ENCODE results near the gene CYP4A22.
"Not testable (repeated sequence)": the region's sequence is repeated elsewhere in the genome, so short reads cannot be mapped to it uniquely, and the experiment has no call there.

CYP4A22 gene, protein sequence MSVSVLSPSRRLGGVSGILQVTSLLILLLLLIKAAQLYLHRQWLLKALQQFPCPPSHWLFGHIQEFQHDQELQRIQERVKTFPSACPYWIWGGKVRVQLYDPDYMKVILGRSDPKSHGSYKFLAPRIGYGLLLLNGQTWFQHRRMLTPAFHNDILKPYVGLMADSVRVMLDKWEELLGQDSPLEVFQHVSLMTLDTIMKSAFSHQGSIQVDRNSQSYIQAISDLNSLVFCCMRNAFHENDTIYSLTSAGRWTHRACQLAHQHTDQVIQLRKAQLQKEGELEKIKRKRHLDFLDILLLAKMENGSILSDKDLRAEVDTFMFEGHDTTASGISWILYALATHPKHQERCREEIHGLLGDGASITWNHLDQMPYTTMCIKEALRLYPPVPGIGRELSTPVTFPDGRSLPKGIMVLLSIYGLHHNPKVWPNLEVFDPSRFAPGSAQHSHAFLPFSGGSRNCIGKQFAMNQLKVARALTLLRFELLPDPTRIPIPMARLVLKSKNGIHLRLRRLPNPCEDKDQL

DNA sequence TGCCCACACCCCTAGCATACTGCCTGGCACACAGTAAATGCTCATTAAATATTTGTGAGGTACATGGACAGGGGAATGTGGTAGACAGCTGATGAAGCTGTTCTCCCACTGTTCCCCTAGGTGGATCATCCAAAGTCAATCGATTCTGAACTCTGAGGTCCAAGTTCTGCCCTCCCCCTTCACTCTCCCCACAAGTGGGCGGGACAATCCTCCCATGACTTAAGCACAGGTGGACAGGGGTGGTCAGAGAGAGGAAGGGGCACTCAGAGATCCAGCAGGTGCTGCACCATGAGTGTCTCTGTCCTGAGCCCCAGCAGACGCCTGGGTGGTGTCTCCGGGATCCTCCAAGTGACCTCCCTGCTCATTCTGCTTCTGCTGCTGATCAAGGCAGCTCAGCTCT is at the start of gene CYP4A22:
Gene CYP4A22, plus strand, starts transcription at position 244 of the 400 bp plus-strand sequence. Its CDS starts 45 bp downstream, at position 289.
- H3K4me3 ChIP-seq (ENCODE audit: low read depth, low read length) = no peak within 1 kb of the TSS

DNA sequence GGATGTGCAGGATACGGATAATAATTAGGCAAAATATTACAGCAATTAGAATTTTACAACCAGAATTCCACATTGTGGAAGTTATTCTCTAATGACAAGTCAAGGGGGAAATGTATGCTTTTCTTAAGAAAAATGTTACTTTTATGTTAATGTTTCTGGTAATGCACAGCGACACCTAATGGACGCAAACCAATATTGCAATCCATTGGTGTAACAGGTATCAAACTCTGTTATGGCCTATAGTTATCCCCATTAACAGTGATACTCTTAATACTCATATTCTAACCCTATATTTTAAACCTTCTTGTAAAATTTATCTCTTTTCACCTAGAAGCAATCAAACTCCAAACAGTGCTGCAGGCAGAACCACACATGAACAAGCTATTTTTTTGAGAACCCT is 47.9 kb upstream of the CYP4A22 start:
- H3K4me3 ChIP-seq (ENCODE audit: low read depth, low read length) = not testable (repeated sequence)

DNA sequence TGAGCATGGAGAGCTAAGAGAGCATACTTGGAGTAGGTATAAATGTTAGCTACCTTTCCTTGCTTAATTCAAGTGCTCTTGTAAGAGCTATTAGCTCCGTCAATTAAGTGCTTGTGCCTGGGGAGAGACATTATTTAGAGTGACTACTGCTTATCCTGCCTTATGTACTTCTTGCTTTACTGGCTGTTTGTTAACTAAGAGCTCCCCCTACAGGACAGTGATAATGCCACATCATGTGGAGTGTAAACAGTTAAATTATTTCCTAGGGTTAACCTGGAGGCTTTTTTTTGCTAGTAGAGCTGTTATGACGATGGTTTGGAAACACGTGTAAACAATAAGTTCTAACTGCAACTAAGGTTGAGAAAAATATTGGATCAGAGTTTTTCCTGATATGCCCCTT is 45.8 kb upstream of the CYP4A22 start:
- H3K4me3 ChIP-seq (ENCODE audit: low read depth, low read length) = not testable (repeated sequence)

DNA sequence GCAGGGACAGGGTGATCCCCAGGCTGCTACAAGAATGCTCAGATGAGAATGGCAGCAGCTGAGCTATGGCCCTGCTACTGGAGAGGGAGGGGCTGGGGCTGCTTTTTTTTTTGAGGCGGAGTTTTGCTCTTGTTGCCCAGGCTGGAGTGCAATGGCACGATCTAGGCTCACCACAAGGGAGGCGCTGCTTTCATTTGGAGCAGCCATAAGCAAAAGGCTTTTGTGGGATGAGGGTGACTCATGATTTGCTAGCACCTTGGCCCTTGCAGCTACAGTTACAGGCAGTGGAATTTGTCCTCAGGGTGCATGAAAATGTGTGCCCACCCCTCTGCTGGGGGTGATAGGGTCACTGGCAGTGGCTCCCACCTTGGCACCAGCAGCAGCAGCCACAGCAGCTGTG is 32.4 kb upstream of the CYP4A22 start:
- no peak overlapping the region for H3K4me3 ChIP-seq (ENCODE audit: low read depth, low read length)

DNA sequence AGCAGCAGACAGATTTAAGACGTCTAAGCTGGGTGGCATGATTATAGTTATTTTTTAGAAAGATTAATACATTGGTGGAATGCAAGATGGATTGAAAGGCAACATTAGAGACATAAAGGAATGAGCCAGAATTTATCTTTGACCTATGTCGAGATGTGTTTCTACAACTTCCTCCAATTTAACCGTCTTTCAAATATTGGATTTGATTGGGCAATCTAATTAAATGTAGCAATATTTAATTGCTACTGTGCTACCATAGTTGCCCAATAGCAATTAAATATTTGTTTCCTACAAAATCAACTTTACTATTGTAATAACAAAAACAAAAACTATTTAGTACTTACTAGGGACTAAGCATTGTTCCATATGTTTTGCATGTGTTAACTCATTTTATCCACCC is 30.4 kb upstream of the CYP4A22 start:
- no peak overlapping the region for H3K4me3 ChIP-seq (ENCODE audit: low read depth, low read length)

DNA sequence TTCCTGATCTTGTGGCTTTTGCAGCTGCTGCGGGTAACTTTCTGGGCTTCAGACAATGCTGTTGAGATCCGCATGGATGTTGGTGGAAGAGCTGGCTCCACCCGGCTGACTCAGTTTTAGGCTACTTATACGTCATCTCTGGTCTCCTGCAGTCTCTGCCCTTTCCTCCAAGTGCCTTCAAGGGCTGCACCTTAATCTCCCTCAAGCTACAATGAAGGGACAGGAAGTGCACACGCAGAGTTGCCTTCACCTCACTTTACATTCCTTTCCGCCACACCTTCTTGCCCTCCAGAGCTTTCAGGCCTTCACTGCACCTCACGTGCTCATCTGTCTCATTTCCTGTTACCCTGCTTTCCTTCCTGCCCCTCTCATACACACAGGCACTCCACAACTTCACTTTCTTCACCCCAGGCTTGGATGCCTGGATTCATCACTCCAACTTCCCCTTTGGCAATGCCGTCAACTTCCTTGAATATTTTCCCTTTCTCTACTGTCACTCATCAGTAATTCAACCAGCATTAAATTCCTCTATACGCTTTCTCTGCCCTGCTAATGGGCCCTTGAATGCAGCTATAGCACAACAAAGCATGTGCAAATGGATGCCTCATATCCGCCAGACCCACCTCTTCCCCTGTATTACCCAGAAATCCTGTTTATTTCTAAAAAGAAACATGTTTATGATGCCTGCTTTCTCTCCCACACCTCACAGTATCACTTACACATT is 29.2 kb upstream of the CYP4A22 start:
- H3K4me3 ChIP-seq (ENCODE audit: low read depth, low read length) = not testable (repeated sequence)

DNA sequence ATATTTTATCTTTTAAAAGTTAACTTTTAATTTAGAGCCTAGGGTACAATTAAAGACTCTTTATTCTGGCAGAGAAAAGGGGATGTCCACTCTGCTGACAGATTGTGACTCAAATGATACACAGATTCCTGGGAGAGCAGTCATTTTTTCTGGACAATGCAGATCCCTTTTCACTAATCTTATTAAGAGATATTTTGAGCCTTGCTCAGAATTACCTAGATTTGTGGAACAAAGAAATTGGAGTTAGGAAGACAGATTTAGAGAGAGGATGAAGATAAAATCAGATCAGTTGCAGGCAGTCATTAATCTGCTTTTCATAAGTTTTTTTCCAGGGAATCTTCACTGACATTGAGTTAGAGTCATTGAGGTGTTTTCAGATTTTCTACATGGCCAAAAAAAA is 27.8 kb upstream of the CYP4A22 start:
- H3K4me3 ChIP-seq (ENCODE audit: low read depth, low read length) = not testable (repeated sequence)

DNA sequence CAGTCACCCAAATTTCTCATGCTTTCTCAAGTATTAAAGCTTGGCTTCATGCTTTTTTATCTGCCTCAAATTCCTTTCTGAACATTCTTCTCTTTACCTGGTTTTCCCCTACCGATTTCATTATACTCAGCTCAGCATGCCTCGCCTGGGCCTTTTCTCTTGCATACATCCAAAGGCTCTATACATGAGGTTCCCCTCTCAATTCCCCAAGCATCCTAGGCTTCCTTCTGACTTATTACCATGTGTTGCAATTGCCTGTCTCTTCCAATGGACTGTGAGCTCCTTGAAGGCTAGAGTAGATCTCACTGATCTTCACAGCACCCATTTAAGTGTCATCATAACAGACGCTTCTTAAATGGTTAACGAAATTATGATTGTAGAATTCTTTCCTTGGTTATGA is 24.1 kb upstream of the CYP4A22 start:
- no peak overlapping the region for H3K4me3 ChIP-seq (ENCODE audit: low read depth, low read length)

DNA sequence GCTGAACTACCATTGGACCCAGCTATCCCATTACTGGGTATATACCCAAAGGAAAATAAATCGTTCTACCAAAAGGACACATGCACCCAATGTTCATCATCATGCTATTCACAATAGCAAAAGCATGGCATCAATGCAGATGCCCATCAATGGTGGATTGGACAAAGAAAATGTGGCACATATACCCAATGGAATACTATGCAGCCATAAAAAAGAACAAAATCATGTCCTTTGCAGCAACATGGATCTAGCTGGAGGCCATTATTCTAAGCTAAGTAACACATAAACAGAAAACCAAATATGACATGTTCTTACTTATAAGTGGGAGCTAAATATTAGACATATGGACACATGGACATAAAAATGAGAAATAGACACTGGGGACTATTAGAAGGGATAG is 16.2 kb upstream of the CYP4A22 start:
- not testable (repeated sequence) for H3K4me3 ChIP-seq (ENCODE audit: low read depth, low read length)

DNA sequence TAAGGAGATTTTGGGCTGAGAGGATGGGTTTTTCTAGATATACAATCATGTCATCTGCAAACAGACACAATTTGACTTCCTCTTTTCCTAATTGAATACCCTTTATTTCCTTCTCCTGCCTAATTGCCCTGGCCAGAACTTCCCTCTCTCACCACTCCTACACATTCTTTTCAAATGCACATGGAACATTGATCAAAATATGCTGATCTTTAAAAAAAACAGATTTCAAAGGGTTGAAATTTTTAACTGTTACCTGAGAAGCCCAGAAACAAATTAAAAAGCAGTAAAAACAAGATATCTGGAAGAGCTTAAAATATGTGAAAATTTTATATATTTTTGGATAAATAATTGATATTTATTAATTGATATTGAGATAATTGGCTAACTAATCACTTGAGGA is 12.4 kb upstream of the CYP4A22 start:
- not testable (repeated sequence) for H3K4me3 ChIP-seq (ENCODE audit: low read depth, low read length)

DNA sequence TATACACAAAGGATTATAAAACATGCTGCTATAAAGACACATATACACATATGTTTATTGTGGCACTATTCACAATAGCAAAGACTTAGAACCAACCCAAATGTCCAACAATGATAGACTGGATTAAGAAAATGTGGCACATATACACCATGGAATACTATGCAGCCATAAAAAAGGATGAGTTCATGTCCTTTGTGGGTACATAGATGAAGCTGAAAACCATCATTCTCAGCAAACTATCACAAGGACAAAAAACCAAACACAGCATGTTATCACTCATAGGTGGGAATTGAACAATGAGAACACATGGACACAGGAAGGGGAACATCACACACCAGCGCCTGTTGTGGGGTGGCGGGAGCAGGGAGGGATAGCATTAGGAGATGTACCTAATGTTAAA is 10.2 kb upstream of the CYP4A22 start:
- not testable (repeated sequence) for H3K4me3 ChIP-seq (ENCODE audit: low read depth, low read length)

DNA sequence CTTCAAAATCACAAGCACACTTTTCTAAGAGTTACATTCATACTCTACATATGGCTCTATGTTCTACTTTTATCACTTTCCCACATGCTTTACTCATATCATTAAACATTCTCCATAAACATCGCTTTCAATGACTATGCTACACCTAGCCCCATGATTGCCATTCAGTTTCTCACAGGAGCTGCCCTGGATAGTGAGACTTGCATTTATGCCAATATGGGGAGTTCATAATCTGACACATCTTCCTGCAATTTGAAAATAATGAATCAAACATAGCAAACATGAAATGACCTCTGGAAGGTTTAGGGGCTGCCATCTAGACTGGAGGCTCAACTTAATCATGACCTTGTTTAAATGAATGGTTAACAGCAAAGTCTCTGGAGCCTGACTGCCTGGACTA is 9.0 kb upstream of the CYP4A22 start:
- no peak overlapping the region for H3K4me3 ChIP-seq (ENCODE audit: low read depth, low read length)

DNA sequence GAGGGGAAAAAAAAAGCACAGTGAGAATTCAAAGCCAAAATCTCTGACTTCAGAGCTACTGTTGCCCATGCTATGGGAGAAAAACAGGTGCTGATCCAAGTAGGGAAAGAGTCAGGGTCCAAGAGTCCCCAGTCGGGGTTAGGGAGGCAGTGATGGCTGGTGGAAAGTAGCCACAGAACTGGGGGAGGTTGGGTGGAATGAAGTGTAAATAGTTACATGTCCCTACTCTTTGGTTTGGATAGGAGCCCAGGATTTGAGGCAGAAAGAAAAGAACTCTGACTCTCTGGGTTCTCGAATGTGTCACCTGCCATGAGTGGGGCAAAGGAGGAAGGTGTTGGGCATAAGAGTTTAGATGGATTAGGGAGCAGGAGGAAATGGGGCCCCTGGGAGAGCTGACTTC is 8.4 kb upstream of the CYP4A22 start:
- H3K4me3 ChIP-seq (ENCODE audit: low read depth, low read length) = not testable (repeated sequence)

DNA sequence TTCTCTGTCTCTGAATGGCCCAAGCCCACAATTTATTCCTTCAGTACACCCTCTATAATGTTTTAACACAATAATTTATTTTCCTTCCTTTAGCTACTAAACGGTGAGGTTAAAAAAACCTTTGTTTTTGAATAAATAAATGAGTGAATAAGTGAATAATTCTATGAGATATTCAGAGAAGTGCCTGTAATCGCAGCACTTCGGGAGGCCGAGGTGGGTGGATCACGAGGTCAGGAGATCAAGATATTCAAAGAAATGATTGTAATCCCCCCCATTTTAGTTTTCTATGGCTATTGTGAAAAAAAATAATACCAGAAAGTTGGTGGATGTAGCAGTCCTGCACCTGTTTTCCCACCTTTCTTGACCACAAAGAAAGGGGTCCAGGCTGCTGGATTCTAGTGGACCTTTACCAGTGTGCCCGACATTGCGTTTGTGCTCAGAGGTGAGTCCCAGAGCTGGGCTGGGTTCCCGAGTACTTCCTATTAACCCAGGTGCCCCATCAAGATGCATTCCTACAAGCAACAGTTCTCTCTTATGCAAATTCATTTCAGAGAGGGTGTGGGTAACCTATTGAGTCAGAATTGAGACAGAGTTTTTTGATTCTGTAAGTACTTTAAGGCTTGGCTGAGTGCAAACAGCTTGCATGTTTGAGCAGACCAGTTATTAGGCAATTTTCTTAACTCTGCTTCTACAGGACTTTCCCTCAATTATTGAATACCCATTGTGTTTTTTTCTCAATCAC is 7.6 kb upstream of the CYP4A22 start:
- H3K4me3 ChIP-seq (ENCODE audit: low read depth, low read length) = not testable (repeated sequence)

DNA sequence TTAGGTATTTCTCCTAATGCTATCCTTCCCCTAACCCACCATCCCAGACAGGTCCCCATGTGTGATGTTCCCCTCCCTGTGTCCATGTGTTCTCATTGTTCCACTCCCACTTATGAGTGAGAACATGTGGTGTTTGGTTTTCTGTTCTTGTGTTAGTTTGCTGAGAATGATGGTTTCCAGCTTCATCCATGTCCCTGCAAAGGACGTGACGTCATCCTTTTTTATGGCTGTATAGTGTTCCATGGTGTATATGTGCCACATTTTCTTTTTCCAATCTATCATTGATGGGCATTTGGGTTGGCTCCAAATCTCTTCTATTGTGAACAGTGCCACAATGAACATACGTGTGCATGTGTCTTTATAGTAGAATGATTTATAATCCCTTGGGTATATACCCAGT is 4.6 kb upstream of the CYP4A22 start:
- not testable (repeated sequence) for H3K4me3 ChIP-seq (ENCODE audit: low read depth, low read length)

DNA sequence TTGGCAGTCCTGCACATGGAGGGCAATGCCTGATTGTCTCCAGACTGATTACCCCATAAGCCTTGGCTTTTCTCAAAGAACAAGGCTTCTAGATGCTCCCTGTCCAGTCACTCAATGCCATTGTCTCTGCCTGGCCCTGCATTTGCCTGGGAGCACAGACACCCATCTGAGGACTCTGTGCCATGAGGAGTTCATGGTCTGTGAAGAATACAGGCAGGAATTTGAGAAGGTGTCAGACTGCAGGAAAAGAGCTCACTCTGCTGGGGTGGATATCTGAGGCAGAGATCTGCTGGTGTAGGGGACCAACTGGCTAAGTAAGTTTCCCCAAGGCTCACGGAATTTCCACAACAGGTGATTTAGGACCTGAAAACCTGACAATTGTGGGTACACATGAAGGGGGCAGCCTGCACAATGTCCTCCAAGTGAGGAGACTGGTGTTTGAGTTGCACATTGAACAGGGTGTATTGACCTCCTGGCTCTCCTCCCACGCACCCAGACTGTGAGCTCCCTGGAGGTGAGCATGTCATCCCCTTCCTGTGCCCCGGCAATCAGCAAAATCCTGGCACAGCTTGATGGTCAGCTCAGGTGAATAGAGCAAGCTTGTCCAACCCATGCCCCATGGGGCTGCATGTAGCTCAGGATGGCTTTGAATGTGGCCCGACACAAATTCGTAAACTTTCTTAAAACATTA is 829 bp downstream of the CYP4A22 start:
- H3K4me3 ChIP-seq (ENCODE audit: low read depth, low read length) = no peak overlapping the region

DNA sequence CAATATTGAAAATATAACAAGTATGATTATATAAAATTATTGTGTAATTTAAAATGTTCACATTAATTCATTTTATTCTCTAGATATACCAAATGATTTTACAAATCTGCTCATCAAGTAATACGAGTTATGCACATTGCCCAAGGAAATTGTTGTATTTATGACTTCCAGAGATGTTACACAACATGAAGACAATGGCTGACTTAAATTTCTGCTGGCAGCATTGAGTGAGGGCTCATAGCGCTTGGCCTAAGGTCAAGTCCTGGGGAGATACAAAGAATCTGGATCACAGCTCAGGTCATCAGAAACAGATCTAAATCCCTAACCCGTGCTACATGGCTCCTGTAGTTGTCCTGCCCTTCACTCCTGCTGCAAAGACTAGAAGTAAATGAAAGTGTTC is 3.1 kb downstream of the CYP4A22 start:
- not testable (repeated sequence) for H3K4me3 ChIP-seq (ENCODE audit: low read depth, low read length)

DNA sequence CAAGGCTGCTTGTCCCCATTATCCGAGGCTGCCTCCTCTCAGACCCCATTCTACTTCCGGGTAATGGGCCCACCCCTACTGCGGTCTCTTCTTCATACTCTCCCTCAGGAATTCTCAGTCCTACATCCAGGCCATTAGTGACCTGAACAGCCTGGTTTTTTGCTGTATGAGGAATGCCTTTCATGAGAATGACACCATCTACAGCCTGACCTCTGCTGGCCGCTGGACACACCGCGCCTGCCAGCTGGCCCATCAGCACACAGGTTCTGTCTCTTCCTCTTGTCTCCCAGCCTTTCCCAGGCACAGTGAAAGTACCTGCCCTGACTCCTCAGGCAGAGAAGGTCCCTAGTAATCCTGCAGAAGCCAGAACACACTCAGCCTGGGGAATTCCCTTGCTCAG is 6.4 kb downstream of the CYP4A22 start:
- H3K4me3 ChIP-seq (ENCODE audit: low read depth, low read length) = not testable (repeated sequence)

DNA sequence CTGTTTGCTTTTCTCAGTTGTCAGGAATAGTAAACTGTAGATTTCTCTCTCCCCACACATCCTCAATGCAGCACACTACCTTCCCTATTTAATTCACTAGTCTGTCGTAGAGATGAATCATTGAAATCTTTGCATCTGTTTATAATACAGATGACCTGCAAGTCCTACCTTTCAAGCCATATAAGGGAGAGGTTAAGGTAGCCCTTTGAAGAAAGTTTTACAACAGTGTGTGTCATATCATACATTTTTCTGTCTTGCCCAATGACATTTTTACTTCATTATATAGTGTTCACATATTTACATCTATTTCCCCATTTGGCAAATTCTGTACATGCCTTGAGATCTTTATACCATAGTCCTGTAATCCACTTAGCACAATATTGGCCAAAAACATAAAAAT is 9.3 kb downstream of the CYP4A22 start:
- not testable (repeated sequence) for H3K4me3 ChIP-seq (ENCODE audit: low read depth, low read length)

DNA sequence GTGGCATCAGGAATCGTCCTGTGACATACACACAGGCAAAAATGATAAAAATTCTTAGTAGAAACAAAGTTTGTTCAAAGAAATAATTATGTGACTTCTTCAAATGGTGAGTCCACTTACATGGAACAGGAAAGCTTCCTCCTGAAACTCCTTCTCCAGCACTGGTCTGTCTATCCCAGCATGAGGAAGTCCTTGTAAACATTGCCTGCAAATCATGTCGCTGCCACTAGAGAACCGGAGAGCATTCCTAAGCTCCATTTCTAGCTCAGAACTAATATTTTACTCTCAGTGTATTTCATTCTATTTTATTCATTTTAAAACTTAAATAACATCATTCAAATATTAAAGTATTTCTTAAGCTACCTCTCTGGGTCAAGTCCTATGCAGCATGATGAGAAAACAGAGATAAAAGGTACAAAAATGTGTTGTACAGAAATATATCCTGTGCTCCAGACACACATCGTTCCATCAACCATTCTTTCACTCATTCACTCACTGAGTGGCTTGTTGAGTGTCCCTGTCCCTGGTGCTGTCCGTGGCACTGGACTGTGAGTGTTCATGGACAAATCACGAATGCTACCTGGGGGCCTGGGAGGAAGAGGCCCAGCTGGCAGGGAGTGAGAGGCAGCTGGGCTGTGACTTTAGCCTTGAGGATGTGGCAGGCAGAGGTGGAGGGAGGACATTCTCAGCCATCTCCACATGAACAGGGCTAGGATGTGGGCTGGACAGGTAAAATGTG is 10.0 kb downstream of the CYP4A22 start:
- H3K4me3 ChIP-seq (ENCODE audit: low read depth, low read length) = no peak overlapping the region

Measured in iPS-11a (cell line).